Measurements from ENCODE around the gene SPTBN4. TPM values are rescaled to one million over a fixed set of nuclear protein-coding genes. Genes with fewer than 3 reads are reported as not detected.

The SPTBN4 gene
- polyA plus RNA-seq, 1 donor from 2014 or later = 12.7 TPM

GRCh38 chr19:40585241-40585981 is 118.6 kb downstream of the SPTBN4 start:
- Histone ChIP-seq H3K9me3 (ENCODE audit: low read length) (no peaks in the 10 kb centered on the region), H3K27me3 (ENCODE audit: insufficient read depth, low read depth, low read length) (no peaks in the 10 kb centered on the region), H3K9ac (ENCODE audit: low read length) (no peak overlapping the region), H3K4me3 (ENCODE audit: low read length) (no peak overlapping the region), H3K4me2 (ENCODE audit: low read length) (no peak overlapping the region), H4K20me1 (ENCODE audit: insufficient read depth) (no peaks in the 10 kb centered on the region), H3K9me2 (ENCODE audit: insufficient read depth, low read length) (no peaks in the 10 kb centered on the region), H3K79me2 (replicated peaks; ENCODE audit: insufficient read depth, low read length) (no peaks in the 10 kb centered on the region), H2AFZ (ENCODE audit: low read depth, low read length) (no peak overlapping the region), H3F3A (ENCODE audit: insufficient read depth, low read length, poor library complexity, severe bottlenecking) (no peaks in the 10 kb centered on the region), H3K36me3 (ENCODE audit: insufficient read depth, low read length) (no peaks in the 10 kb centered on the region), H3K27ac (ENCODE audit: low read length) (no peak overlapping the region)
- TF ChIP-seq POLR2AphosphoS5 (IDR thresholded peaks at IDR 0.05) (no peak), CTCF (IDR thresholded peaks at IDR 0.05; ENCODE audit: poor library complexity, severe bottlenecking) (no peak), MXI1 (conservative IDR thresholded peaks at IDR 0.05; ENCODE audit: poor library complexity, severe bottlenecking) (no peak)

- no peaks in the 10 kb centered on the region for H3K9me2 ChIP-seq (ENCODE audit: insufficient read depth, low read length)
- H3K36me3 ChIP-seq (ENCODE audit: insufficient read depth, low read length) = no peaks in the 10 kb centered on the region
- H3F3A ChIP-seq (ENCODE audit: insufficient read depth, low read length, poor library complexity, severe bottlenecking) = no peaks in the 10 kb centered on the region
- H2AFZ ChIP-seq (ENCODE audit: low read depth, low read length) = no peak overlapping the region
- H4K20me1 ChIP-seq (ENCODE audit: insufficient read depth) = no peaks in the 10 kb centered on the region
- TF ChIP-seq CTCF (IDR thresholded peaks at IDR 0.05; ENCODE audit: poor library complexity, severe bottlenecking) (no peak), EP300 (conservative IDR thresholded peaks at IDR 0.05; ENCODE audit: poor library complexity, severe bottlenecking) (no peak), EZH2 (IDR thresholded peaks at IDR 0.05; ENCODE audit: borderline replicate concordance, insufficient read depth, low read length, poor library complexity, severe bottlenecking) (no peak), POLR2AphosphoS5 (IDR thresholded peaks at IDR 0.05) (no peak), RAD21 (conservative IDR thresholded peaks at IDR 0.05) (no peak), MXI1 (conservative IDR thresholded peaks at IDR 0.05; ENCODE audit: poor library complexity, severe bottlenecking) (no peak), REST (IDR thresholded peaks at IDR 0.05; ENCODE audit: borderline replicate concordance) (no peak), SMC3 (conservative IDR thresholded peaks at IDR 0.05; ENCODE audit: poor library complexity) (no peak), TAF1 (IDR thresholded peaks at IDR 0.05; ENCODE audit: low read depth) (no peak)
- H3K9ac ChIP-seq (ENCODE audit: low read length) = no peak overlapping the region
- no peak overlapping the region for H3K4me2 ChIP-seq (ENCODE audit: low read length)
- H3K4me3 ChIP-seq (ENCODE audit: low read length) = no peak overlapping the region
- no peaks in the 10 kb centered on the region for H3K9me3 ChIP-seq (ENCODE audit: low read length)
- no peaks in the 10 kb centered on the region for H3K27me3 ChIP-seq (ENCODE audit: insufficient read depth, low read depth, low read length)
- H3K79me2 ChIP-seq (replicated peaks; ENCODE audit: insufficient read depth, low read length) = no peaks in the 10 kb centered on the region
- H3K27ac ChIP-seq (ENCODE audit: low read length) = no peak overlapping the region
Observed at GRCh38 chr19:40585982-40586422, 119.2 kb downstream of the SPTBN4 start.

All from neural cell (in vitro differentiated cells).